Mesenchymal stem cell (in vitro differentiated cells and primary cell): ENCODE measurements around the gene CD300LD.
A peak's percentile ranks its signal among the peaks of the same experiment; 100 is the strongest.

Source experiments
- DNase-seq: peaks from one replicate; pipeline ENCODE4 v3.0.0-alpha.2; 2013
- H2AFZ ChIP-seq: one replicate; pipeline ENCODE4 v1.6.1; 2013; ENCODE audit warnings: low read depth, mild to moderate bottlenecking, control low read depth, inconsistent platforms, low read length, moderate library complexity
- H2AK5ac ChIP-seq: 2 replicates; pipeline ENCODE4 v1.6.1; 2013; ENCODE audit warnings: low read length, moderate library complexity, mild to moderate bottlenecking, inconsistent platforms; ENCODE audit not compliant: severe bottlenecking
- H2BK120ac ChIP-seq: one replicate; pipeline ENCODE4 v1.6.1; 2013; ENCODE audit warnings: low read depth, mild to moderate bottlenecking, inconsistent platforms, low read length, moderate library complexity
- H2BK12ac ChIP-seq, 2 experiments: one replicate each; pipeline ENCODE4 v1.6.1; 2013; ENCODE audit warnings: inconsistent platforms in 2 of 2, low read length in 2 of 2, mild to moderate bottlenecking in 2 of 2, moderate library complexity in 2 of 2, control low read depth in 1 of 2
- H2BK15ac ChIP-seq: one replicate; pipeline ENCODE4 v1.6.1; 2013; ENCODE audit warnings: mild to moderate bottlenecking, low read depth, inconsistent platforms; ENCODE audit not compliant: poor library complexity, severe bottlenecking
- H2BK5ac ChIP-seq: 2 replicates; pipeline ENCODE4 v1.6.1; 2013; ENCODE audit warnings: low read depth, mild to moderate bottlenecking, low read length, control low read depth, inconsistent platforms; ENCODE audit not compliant: poor library complexity, severe bottlenecking
- H3K14ac ChIP-seq, 2 experiments: one replicate each; pipeline ENCODE4 v1.6.1; 2013; ENCODE audit warnings: inconsistent platforms in 2 of 2, low read length in 2 of 2, control low read depth in 1 of 2, mild to moderate bottlenecking in 1 of 2, moderate library complexity in 1 of 2
- H3K18ac ChIP-seq, 2 experiments: one replicate each; pipeline ENCODE4 v1.6.1; 2013; ENCODE audit warnings: inconsistent platforms in 2 of 2, low read length in 2 of 2, control low read depth in 1 of 2, low read depth in 1 of 2, mild to moderate bottlenecking in 1 of 2
- H3K23ac ChIP-seq, 2 experiments: one replicate each; pipeline ENCODE4 v1.6.1; 2013; ENCODE audit warnings: inconsistent platforms in 2 of 2, low read length in 2 of 2, mild to moderate bottlenecking in 2 of 2, moderate library complexity in 2 of 2, control low read depth in 1 of 2
- H3K27ac ChIP-seq: 2 replicates; pipeline ENCODE4 v1.5.1; 2013; ENCODE audit warnings: mild to moderate bottlenecking, moderate library complexity, low read length, control low read depth, inconsistent platforms; ENCODE audit not compliant: poor library complexity, severe bottlenecking
- H3K27me3 ChIP-seq, 2 experiments: 2 replicates each; pipeline versions ENCODE4 v1.6.1 to v1.7.0; 2013; ENCODE audit warnings: low read length in 2 of 2, mild to moderate bottlenecking in 2 of 2, moderate library complexity in 2 of 2, control low read depth in 1 of 2, inconsistent platforms in 1 of 2; ENCODE audit not compliant: control insufficient read depth in 1 of 2, insufficient read depth in 1 of 2
- H3K36me3 ChIP-seq, 2 experiments: 2 replicates each; pipeline versions ENCODE4 v1.6.1 to v1.7.0; 2013; ENCODE audit warnings: low read length in 2 of 2, control low read depth in 1 of 2, inconsistent platforms in 1 of 2, low read depth in 1 of 2, mild to moderate bottlenecking in 1 of 2; ENCODE audit not compliant: insufficient read depth in 2 of 2, control insufficient read depth in 1 of 2
- H3K4ac ChIP-seq, 2 experiments: one replicate each; pipeline ENCODE4 v1.6.1; 2013; ENCODE audit warnings: inconsistent platforms in 2 of 2, low read length in 2 of 2, mild to moderate bottlenecking in 2 of 2, moderate library complexity in 2 of 2, control low read depth in 1 of 2, low read depth in 1 of 2
- H3K4me1 ChIP-seq: 2 replicates; pipeline ENCODE4 v1.6.1; 2013; ENCODE audit warnings: low read depth, low read length, control low read depth; ENCODE audit not compliant: control insufficient read depth, insufficient read depth
- H3K4me2 ChIP-seq: 2 replicates; pipeline ENCODE4 v1.6.1; 2013; ENCODE audit warnings: low read length, mild to moderate bottlenecking, inconsistent platforms; ENCODE audit not compliant: poor library complexity, severe bottlenecking
- H3K4me3 ChIP-seq, 2 experiments: 2 replicates each; pipeline versions ENCODE4 v1.5.1 to v1.7.0; 2013; ENCODE audit warnings: low read length in 2 of 2, mild to moderate bottlenecking in 2 of 2, control low read depth in 1 of 2, low read depth in 1 of 2; ENCODE audit not compliant: insufficient read depth in 1 of 2
- H3K79me1 ChIP-seq: replicated peaks from 2 replicates; pipeline ENCODE4 v1.6.1; 2013; ENCODE audit warnings: mild to moderate bottlenecking, control low read depth, low read length, inconsistent platforms; ENCODE audit not compliant: poor library complexity, severe bottlenecking
- H3K9ac ChIP-seq: 2 replicates; pipeline ENCODE4 v1.7.0; 2013; ENCODE audit warnings: mild to moderate bottlenecking, low read length, moderate library complexity
- H3K9me3 ChIP-seq: 2 replicates; pipeline ENCODE4 v1.7.0; 2013; ENCODE audit warnings: mild to moderate bottlenecking, low read length; ENCODE audit not compliant: control insufficient read depth
- H4K8ac ChIP-seq: one replicate; pipeline ENCODE4 v1.6.1; 2013; ENCODE audit warnings: inconsistent platforms, mild to moderate bottlenecking, low read length, moderate library complexity
- H4K91ac ChIP-seq: one replicate; pipeline ENCODE4 v1.6.1; 2013; ENCODE audit warnings: mild to moderate bottlenecking, low read length, inconsistent platforms
- WGBS: methylation state at CpG from one replicate; pipeline ENCODE4 v1.1.7; 2013; ENCODE audit warnings: mixed read lengths; 5-methylcytosine and 5-hydroxymethylcytosine counted together

CD300LD gene

DNA sequence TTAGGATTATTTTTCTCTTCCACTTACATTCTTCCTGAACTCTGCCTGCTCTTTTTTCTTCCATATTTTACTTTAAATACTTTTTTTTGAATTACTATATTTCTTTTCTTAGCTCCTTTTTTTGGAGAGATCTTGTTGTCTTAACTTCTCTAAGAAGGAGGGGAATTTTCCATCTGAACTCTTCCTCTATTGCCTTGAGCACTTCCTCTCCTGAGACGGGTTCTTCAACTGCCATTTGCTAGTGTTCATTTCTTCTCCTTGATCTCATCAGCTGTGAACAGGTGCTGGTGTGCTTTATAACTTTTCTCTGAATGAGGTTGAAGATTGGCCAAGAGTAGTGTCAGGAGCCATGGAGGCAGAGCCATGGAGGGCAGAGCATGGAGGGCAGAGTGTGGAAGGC, 15.1 kb upstream of the CD300LD start:
- H3K79me1 ChIP-seq, result no peaks in the 10 kb centered on the region
- no peak overlapping the region for H4K8ac ChIP-seq
- H2AK5ac ChIP-seq, result no peak overlapping the region
- H2BK15ac ChIP-seq, result no peak overlapping the region
- no peaks in the 10 kb centered on the region for H3K4me1 ChIP-seq
- no peak overlapping the region for H3K14ac ChIP-seq
- WGBS, result no CpG with 5 or more reads among the region's 1 CpG
- H3K4me3 ChIP-seq, result no peak overlapping the region
- H2BK120ac ChIP-seq, result no peak overlapping the region
- no peak overlapping the region for H3K9ac ChIP-seq
- no peaks in the 10 kb centered on the region for H3K9me3 ChIP-seq
- H3K18ac ChIP-seq, result no peak overlapping the region
- peaks cover 33 to 76% of the 10 kb centered on the region in 2 experiments for H3K27me3 ChIP-seq
- no peak overlapping the region for H2BK5ac ChIP-seq
- no peak overlapping the region for H3K4ac ChIP-seq
- no peak overlapping the region for H3K23ac ChIP-seq
- H4K91ac ChIP-seq, result no peak overlapping the region
- no peak overlapping the region for H3K4me2 ChIP-seq
- H3K36me3 ChIP-seq, result no peaks in the 10 kb centered on the region
- no peak overlapping the region for H2BK12ac ChIP-seq
- H2AFZ ChIP-seq, result no peak overlapping the region
- no peak overlapping the region for H3K27ac ChIP-seq
- no peak for DNase-seq

- no peak overlapping the region for H2AFZ ChIP-seq
- 86% methylated on average over 8 of the region's 8 CpGs for WGBS
- H3K23ac ChIP-seq, result no peak overlapping the region
- DNase-seq, result no peak
- no peak overlapping the region for H2BK15ac ChIP-seq
- H4K91ac ChIP-seq, result no peak overlapping the region
- no peak overlapping the region for H3K14ac ChIP-seq
- H3K9me3 ChIP-seq, result no peaks in the 10 kb centered on the region
- H3K4me2 ChIP-seq, result no peak overlapping the region
- H4K8ac ChIP-seq, result no peak overlapping the region
- no peak overlapping the region for H3K27ac ChIP-seq
- no peak overlapping the region for H2BK5ac ChIP-seq
- H3K18ac ChIP-seq, result no peak overlapping the region
- no peaks in the 10 kb centered on the region for H3K79me1 ChIP-seq
- H3K4ac ChIP-seq, result no peak overlapping the region
- H2BK120ac ChIP-seq, result no peak overlapping the region
- H3K36me3 ChIP-seq, result no peaks in the 10 kb centered on the region
- H3K4me1 ChIP-seq, result no peaks in the 10 kb centered on the region
- H3K27me3 ChIP-seq, result peaks cover 33 to 72% of the 10 kb centered on the region in 2 experiments
- H2BK12ac ChIP-seq, result no peak overlapping the region
- H3K9ac ChIP-seq, result no peak overlapping the region
- H3K4me3 ChIP-seq, result no peak overlapping the region
- no peak overlapping the region for H2AK5ac ChIP-seq
Observed at GRCh38 chr17:74606050-74606449, 14.0 kb upstream of the CD300LD start.

DNA sequence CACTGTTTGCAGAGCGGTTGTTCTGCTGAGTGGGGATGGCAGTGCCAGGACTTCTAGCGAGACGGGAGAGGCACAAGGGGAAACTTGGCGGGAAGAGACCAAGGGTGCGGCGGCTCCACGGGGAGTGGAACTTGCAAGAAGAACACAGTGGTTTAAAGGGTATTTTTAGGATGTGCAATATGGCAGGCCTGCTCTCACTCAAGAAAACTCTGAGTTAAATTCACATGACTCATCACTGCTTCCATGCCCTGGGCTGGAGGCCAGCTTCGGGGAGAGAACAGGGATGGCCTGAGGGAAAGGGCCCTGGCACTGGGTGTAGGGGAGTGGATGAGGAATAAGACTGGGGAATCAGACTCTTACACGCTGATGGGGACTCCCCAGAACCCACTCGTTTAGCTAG, 13.3 kb upstream of the CD300LD start:
- Histone ChIP-seq H2BK5ac (no peak overlapping the region), H3K27me3 (peaks cover 35 to 71% of the 10 kb centered on the region in 2 experiments), H2AK5ac (no peak overlapping the region), H3K4me2 (no peak overlapping the region), H3K9me3 (no peaks in the 10 kb centered on the region), H3K4ac (no peak overlapping the region), H2BK15ac (no peak overlapping the region), H4K91ac (no peak overlapping the region), H3K4me1 (no peaks in the 10 kb centered on the region), H3K18ac (no peak overlapping the region), H3K14ac (no peak overlapping the region), H3K23ac (no peak overlapping the region), H2BK12ac (no peak overlapping the region), H3K79me1 (no peaks in the 10 kb centered on the region), H4K8ac (no peak overlapping the region), H2BK120ac (no peak overlapping the region), H2AFZ (no peak overlapping the region), H3K9ac (no peak overlapping the region), H3K27ac (no peak overlapping the region), H3K4me3 (no peak overlapping the region), H3K36me3 (no peaks in the 10 kb centered on the region)
- DNase-seq, result peak; percentile 46
- 73% methylated on average over 7 of the region's 10 CpGs for WGBS

- no peak overlapping the region for H3K4me2 ChIP-seq
- H4K8ac ChIP-seq, result no peak overlapping the region
- H3K4me1 ChIP-seq, result no peaks in the 10 kb centered on the region
- no peak overlapping the region for H3K14ac ChIP-seq
- no peak overlapping the region for H3K4me3 ChIP-seq
- no peaks in the 10 kb centered on the region for H3K36me3 ChIP-seq
- no peak overlapping the region for H3K27ac ChIP-seq
- H2BK5ac ChIP-seq, result no peak overlapping the region
- H4K91ac ChIP-seq, result no peak overlapping the region
- H3K23ac ChIP-seq, result no peak overlapping the region
- H3K79me1 ChIP-seq, result no peaks in the 10 kb centered on the region
- H3K9me3 ChIP-seq, result no peaks in the 10 kb centered on the region
- H3K18ac ChIP-seq, result no peak overlapping the region
- H2BK12ac ChIP-seq, result no peak overlapping the region
- H2BK120ac ChIP-seq, result no peak overlapping the region
- no peak for DNase-seq
- H2AFZ ChIP-seq, result no peak overlapping the region
- no peak overlapping the region for H2AK5ac ChIP-seq
- 86% methylated on average over 10 of the region's 10 CpGs for WGBS
- H3K4ac ChIP-seq, result no peak overlapping the region
- peaks cover 33 to 70% of the 10 kb centered on the region in 2 experiments for H3K27me3 ChIP-seq
- H2BK15ac ChIP-seq, result no peak overlapping the region
- no peak overlapping the region for H3K9ac ChIP-seq
Observed at GRCh38 chr17:74604761-74605160, 12.7 kb upstream of the CD300LD start.
